A549 (cell line): ENCODE measurements around the gene OPCML. TPM values are rescaled to one million over a fixed set of nuclear protein-coding genes. Genes with fewer than 3 reads are reported as not detected.

Source experiments
- ATAC-seq, 2 experiments: fragments of 200-7000 bp in 1 of 2; fragments of >200 bp in 1 of 2; cut with Nextera tagmentation in 1 of 2; cut with Tn5 transposase in 1 of 2; 3 replicates each; pipeline versions ENCODE4 v1.8.0 to v1.9.1; 2018 to 2020; ENCODE audit warnings: mild to moderate bottlenecking in 1 of 2, moderate library complexity in 1 of 2
- CTCF ChIA-PET: fragments of 300-600 bp; sonication (Branson Sonifier 250); formaldehyde crosslinking; extraction: SDS; loops from one replicate; lab custom pipeline; 2021; ENCODE audit warnings: antibody characterized with exemption, inconsistent platforms; lab: Yijun Ruan, JAX
- POLR2A ChIA-PET: fragments of 350-600 bp; formaldehyde crosslinking; extraction: SDS; loops from one replicate; lab custom pipeline; 2021; ENCODE audit warnings: antibody characterized with exemption, inconsistent platforms; lab: Yijun Ruan, JAX
- DNase-seq, 2 experiments: peaks; one replicate each; pipeline versions ENCODE4 v3.0.0 to v3.0.0-alpha.2; 2011 to 2016; ENCODE audit warnings: low read depth in 1 of 2, low spot score in 1 of 2
- FAIRE-seq: peaks from 2 replicates; lab custom pipeline; 2011; peaks lifted over from hg19 to GRCh38; lab: Jason Lieb, UNC
- H3K27ac ChIP-seq, 2 experiments: fragments of >200 bp; sonication (Bioruptor Twin); formaldehyde crosslinking; 3 replicates each; pipeline ENCODE4 v1.5.1; 2016 to 2017
- H3K4me1 ChIP-seq: fragments of >200 bp; sonication (Bioruptor Twin); formaldehyde crosslinking; 3 replicates; pipeline ENCODE4 v1.6.1; 2016
- H3K4me2 ChIP-seq: fragments of >200 bp; sonication (Bioruptor Twin); formaldehyde crosslinking; 3 replicates; pipeline ENCODE4 v1.6.1; 2016
- H3K4me3 ChIP-seq: fragments of >200 bp; sonication (Bioruptor Twin); formaldehyde crosslinking; 3 replicates; pipeline ENCODE4 v1.5.1; 2016
- H3K9me3 ChIP-seq: fragments of >200 bp; sonication (Bioruptor Twin); formaldehyde crosslinking; 3 replicates; pipeline ENCODE4 v1.6.1; 2016
- ATOH8 ChIP-seq: fragments of 250-450 bp; sonication (Bioruptor Pico); IDR thresholded peaks from 2 replicates; pipeline ENCODE4 v1.5.0; 2020; ENCODE audit warnings: low read depth, mild to moderate bottlenecking, moderate library complexity
- BHLHE40 ChIP-seq: IDR thresholded peaks from 2 replicates; pipeline ENCODE4 v1.6.1; 2012; ENCODE audit warnings: low read depth, low read length, inconsistent platforms
- CEBPB ChIP-seq, 2 experiments: fragments of >200 bp in 1 of 2; sonication (Bioruptor Twin) in 1 of 2; formaldehyde crosslinking in 1 of 2; IDR thresholded peaks; 2 replicates each; pipeline ENCODE4 v1.6.1; 2012 to 2016
- EHMT2 ChIP-seq: fragments of 200-600 bp; sonication (generic); IDR thresholded peaks from 2 replicates; pipeline ENCODE4 v1.6.1; 2016; ENCODE audit warnings: antibody characterized with exemption, low read depth, mild to moderate bottlenecking, moderate library complexity
- EP300 ChIP-seq, 2 experiments: fragments of >200 bp; sonication (Bioruptor Twin); formaldehyde crosslinking; IDR thresholded peaks; 2 replicates in 1 of 2; 3 replicates in 1 of 2; pipeline ENCODE4 v1.6.1; 2016 to 2017
- FOSB ChIP-seq: fragments of 250-450 bp; sonication (Bioruptor Pico); IDR thresholded peaks from 2 replicates; pipeline ENCODE4 v1.5.0; 2020; ENCODE audit warnings: mild to moderate bottlenecking, moderate library complexity
- FOSL2 ChIP-seq, 2 experiments: fragments of 450-650 bp in 1 of 2; fragments of >200 bp in 1 of 2; sonication (Bioruptor Twin) in 1 of 2; formaldehyde crosslinking; IDR thresholded peaks; 2 replicates each; pipeline versions ENCODE4 v1.5.0 to v1.6.1; 2016 to 2020; ENCODE audit warnings: mild to moderate bottlenecking in 1 of 2, moderate library complexity in 1 of 2
- FOXS1 ChIP-seq: fragments of 250-450 bp; sonication (Bioruptor Pico); IDR thresholded peaks from 2 replicates; pipeline ENCODE4 v1.5.0; 2020; ENCODE audit warnings: mild to moderate bottlenecking, moderate library complexity
- HDAC2 ChIP-seq: fragments of 200-600 bp; sonication (generic); IDR thresholded peaks from 2 replicates; pipeline ENCODE4 v1.6.1; 2016
- HOXA7 ChIP-seq: fragments of 250-450 bp; sonication (Bioruptor Pico); IDR thresholded peaks from 2 replicates; pipeline ENCODE4 v1.5.0; 2020; ENCODE audit warnings: mild to moderate bottlenecking, moderate library complexity
- HOXB13 ChIP-seq: fragments of 250-450 bp; sonication (Bioruptor Pico); IDR thresholded peaks from 2 replicates; pipeline ENCODE4 v1.5.0; 2020; ENCODE audit warnings: low read depth, mild to moderate bottlenecking, moderate library complexity
- HOXB5 ChIP-seq: fragments of 250-450 bp; sonication (Bioruptor Pico); IDR thresholded peaks from 2 replicates; pipeline ENCODE4 v1.5.0; 2020; ENCODE audit warnings: mild to moderate bottlenecking, moderate library complexity
- JUN ChIP-seq, 2 experiments: fragments of >200 bp; sonication (Bioruptor Twin); formaldehyde crosslinking; IDR thresholded peaks; 2 replicates in 1 of 2; 3 replicates in 1 of 2; pipeline ENCODE4 v1.6.1; 2016 to 2017
- JUNB ChIP-seq: fragments of >200 bp; sonication (Bioruptor Twin); formaldehyde crosslinking; IDR thresholded peaks from 2 replicates; pipeline ENCODE4 v1.6.1; 2016
- KDM1A ChIP-seq: fragments of 200-600 bp; sonication (generic); IDR thresholded peaks from 2 replicates; pipeline ENCODE4 v1.6.1; 2016; ENCODE audit warnings: low read depth, mild to moderate bottlenecking
- MYC ChIP-seq: IDR thresholded peaks from 2 replicates; pipeline ENCODE4 v1.6.1; 2012; ENCODE audit warnings: mild to moderate bottlenecking, inconsistent platforms, low read length, improper control_type of control experiment, borderline replicate concordance
- NFE2L2 ChIP-seq: fragments of 150-350 bp; conservative IDR thresholded peaks from 2 replicates; pipeline ENCODE4 v1.6.1; 2014; ENCODE audit warnings: low read length
- RAD21 ChIP-seq, 2 experiments: fragments of >200 bp in 1 of 2; sonication (Bioruptor Twin) in 1 of 2; formaldehyde crosslinking in 1 of 2; IDR thresholded peaks in 1 of 2; conservative IDR thresholded peaks in 1 of 2; 2 replicates in 1 of 2; 3 replicates in 1 of 2; pipeline ENCODE4 v1.6.1; 2012 to 2018; ENCODE audit warnings: inconsistent platforms in 1 of 2
- RCOR1 ChIP-seq: fragments of 150-350 bp; IDR thresholded peaks from 2 replicates; pipeline ENCODE4 v1.6.1; 2014; ENCODE audit warnings: antibody characterized with exemption, low read length, low read depth
- RNF2 ChIP-seq: fragments of 200-600 bp; sonication (generic); IDR thresholded peaks from 2 replicates; pipeline ENCODE4 v1.6.1; 2016; ENCODE audit warnings: low read depth, mild to moderate bottlenecking, antibody characterized with exemption, moderate library complexity, borderline replicate concordance
- SMC3 ChIP-seq: fragments of >200 bp; sonication (Bioruptor Twin); formaldehyde crosslinking; IDR thresholded peaks from 3 replicates; pipeline ENCODE4 v1.6.1; 2018; ENCODE audit warnings: inconsistent platforms
- TFCP2L1 ChIP-seq: fragments of 250-450 bp; sonication (Bioruptor Pico); IDR thresholded peaks from 2 replicates; pipeline ENCODE4 v1.5.0; 2021; ENCODE audit warnings: mild to moderate bottlenecking
- ZC3H11A ChIP-seq: fragments of 450-650 bp; IDR thresholded peaks from 2 replicates; pipeline ENCODE4 v1.6.1; 2014; ENCODE audit warnings: antibody characterized with exemption, mild to moderate bottlenecking
- ZNF302 ChIP-seq: fragments of 250-450 bp; sonication (Bioruptor Pico); IDR thresholded peaks from 2 replicates; pipeline ENCODE4 v1.9.0; 2021; ENCODE audit warnings: inconsistent platforms, mild to moderate bottlenecking, moderate library complexity
- ZSCAN20 ChIP-seq: fragments of 250-450 bp; sonication (Bioruptor Pico); IDR thresholded peaks from 2 replicates; pipeline ENCODE4 v1.8.0; 2022; ENCODE audit warnings: mild to moderate bottlenecking, moderate library complexity
- WGBS: methylation state at CpG from one replicate; pipeline ENCODE4 v1.1.6; 2017; ENCODE audit errors: missing lambda C conversion rate; 5-methylcytosine and 5-hydroxymethylcytosine counted together
- polyA plus RNA-seq, 4 experiments: library from polyadenylated mRNA; depleted of rRNA in 3 of 4; stranded (reverse); fragments of >200 nt; fragmentation: RNase III in 1 of 4; extraction: RNeasy Plus Mini Kit Qiagen cat#74134 plus additional on column Dnase treatment in 1 of 4; gene quantifications; 2 replicates in 3 of 4; 3 replicates in 1 of 4; pipeline ENCODE4 v1.2.3, GENCODE V29; 2011 to 2017
- TF ChIP-seq, protein P1 (sequence below): fragments of 200-600 bp; sonication (generic); IDR thresholded peaks from 2 replicates; pipeline ENCODE4 v1.6.1; 2016; ENCODE audit warnings: antibody characterized with exemption, mild to moderate bottlenecking, moderate library complexity
- TF ChIP-seq, protein P2 (sequence below): fragments of >200 bp; sonication (Bioruptor Twin); formaldehyde crosslinking; IDR thresholded peaks from 3 replicates; pipeline ENCODE4 v1.6.1; 2016
- TF ChIP-seq, protein P3 (sequence below): IDR thresholded peaks from 2 replicates; pipeline ENCODE4 v1.6.1; 2012

The OPCML gene
- polyA plus RNA-seq, 2 of the 4 experiments (the other 2 are of a cell fraction), result not detected

DNA sequence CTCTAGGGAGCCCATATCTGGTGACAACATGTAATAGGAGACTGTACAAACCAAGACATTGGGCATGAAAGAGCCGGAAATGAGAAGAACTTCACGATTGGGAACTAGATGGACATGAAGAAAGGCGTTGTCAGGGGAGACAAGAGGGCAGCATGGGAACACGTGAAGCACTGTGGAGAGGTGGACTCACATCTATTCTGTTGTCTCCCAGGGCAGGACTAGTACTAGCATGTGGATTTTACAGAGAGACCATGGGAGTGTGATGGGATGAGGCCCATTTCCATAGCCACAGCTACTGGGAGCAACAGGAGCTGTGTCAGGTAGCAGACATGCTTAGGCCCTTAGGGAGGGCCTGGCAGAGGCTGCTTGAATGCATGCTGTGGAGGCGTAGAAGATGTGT, 333.9 kb downstream of the OPCML start:
- Histone ChIP-seq H3K4me2 (no peak overlapping the region), H3K4me3 (no peak overlapping the region), H3K27ac (no peak overlapping the region), H3K9me3 (no peaks in the 10 kb centered on the region), H3K4me1 (no peaks in the 10 kb centered on the region)
- POLR2A ChIA-PET, result no interaction called here
- WGBS, result 2% methylated on average over 5 of the region's 5 CpGs
- TF ChIP-seq ZSCAN20 (CRISPR knock-in tag), result no peak
- no peak for TF ChIP-seq BHLHE40
- TF ChIP-seq, protein P1, sequence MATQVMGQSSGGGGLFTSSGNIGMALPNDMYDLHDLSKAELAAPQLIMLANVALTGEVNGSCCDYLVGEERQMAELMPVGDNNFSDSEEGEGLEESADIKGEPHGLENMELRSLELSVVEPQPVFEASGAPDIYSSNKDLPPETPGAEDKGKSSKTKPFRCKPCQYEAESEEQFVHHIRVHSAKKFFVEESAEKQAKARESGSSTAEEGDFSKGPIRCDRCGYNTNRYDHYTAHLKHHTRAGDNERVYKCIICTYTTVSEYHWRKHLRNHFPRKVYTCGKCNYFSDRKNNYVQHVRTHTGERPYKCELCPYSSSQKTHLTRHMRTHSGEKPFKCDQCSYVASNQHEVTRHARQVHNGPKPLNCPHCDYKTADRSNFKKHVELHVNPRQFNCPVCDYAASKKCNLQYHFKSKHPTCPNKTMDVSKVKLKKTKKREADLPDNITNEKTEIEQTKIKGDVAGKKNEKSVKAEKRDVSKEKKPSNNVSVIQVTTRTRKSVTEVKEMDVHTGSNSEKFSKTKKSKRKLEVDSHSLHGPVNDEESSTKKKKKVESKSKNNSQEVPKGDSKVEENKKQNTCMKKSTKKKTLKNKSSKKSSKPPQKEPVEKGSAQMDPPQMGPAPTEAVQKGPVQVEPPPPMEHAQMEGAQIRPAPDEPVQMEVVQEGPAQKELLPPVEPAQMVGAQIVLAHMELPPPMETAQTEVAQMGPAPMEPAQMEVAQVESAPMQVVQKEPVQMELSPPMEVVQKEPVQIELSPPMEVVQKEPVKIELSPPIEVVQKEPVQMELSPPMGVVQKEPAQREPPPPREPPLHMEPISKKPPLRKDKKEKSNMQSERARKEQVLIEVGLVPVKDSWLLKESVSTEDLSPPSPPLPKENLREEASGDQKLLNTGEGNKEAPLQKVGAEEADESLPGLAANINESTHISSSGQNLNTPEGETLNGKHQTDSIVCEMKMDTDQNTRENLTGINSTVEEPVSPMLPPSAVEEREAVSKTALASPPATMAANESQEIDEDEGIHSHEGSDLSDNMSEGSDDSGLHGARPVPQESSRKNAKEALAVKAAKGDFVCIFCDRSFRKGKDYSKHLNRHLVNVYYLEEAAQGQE, result no peak
- TF ChIP-seq KDM1A, result no peak
- TF ChIP-seq MYC, result no peak
- TF ChIP-seq EP300 (IDR thresholded peaks at IDR 0.05), result no peak
- no peak for TF ChIP-seq FOXS1 (CRISPR knock-in tag)
- no peak for TF ChIP-seq HOXB5
- TF ChIP-seq, protein P2, sequence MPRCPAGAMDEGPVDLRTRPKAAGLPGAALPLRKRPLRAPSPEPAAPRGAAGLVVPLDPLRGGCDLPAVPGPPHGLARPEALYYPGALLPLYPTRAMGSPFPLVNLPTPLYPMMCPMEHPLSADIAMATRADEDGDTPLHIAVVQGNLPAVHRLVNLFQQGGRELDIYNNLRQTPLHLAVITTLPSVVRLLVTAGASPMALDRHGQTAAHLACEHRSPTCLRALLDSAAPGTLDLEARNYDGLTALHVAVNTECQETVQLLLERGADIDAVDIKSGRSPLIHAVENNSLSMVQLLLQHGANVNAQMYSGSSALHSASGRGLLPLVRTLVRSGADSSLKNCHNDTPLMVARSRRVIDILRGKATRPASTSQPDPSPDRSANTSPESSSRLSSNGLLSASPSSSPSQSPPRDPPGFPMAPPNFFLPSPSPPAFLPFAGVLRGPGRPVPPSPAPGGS, result no peak
- TF ChIP-seq HOXB13, result no peak
- no peak for TF ChIP-seq RAD21 (conservative IDR thresholded peaks at IDR 0.05 in 1 of 2, IDR thresholded peaks at IDR 0.05 in 1 of 2)
- no peak for TF ChIP-seq NFE2L2
- no peak for TF ChIP-seq ZC3H11A
- TF ChIP-seq FOSB (CRISPR knock-in tag), result no peak
- DNase-seq (no peak), ATAC-seq (no peak), FAIRE-seq (no peak)
- CTCF ChIA-PET, result no interaction called here

- CTCF ChIA-PET, result no interaction called here
- no peak overlapping the region for H3K4me2 ChIP-seq
- FAIRE-seq (no peak), DNase-seq (no peak), ATAC-seq (no peak)
- no peak overlapping the region for H3K27ac ChIP-seq
- TF ChIP-seq CEBPB (IDR thresholded peaks at IDR 0.05) (no peak), JUN (IDR thresholded peaks at IDR 0.05) (no peak), TFCP2L1 (no peak), FOSL2 (IDR thresholded peaks at IDR 0.05) (no peak), FOSL2 (CRISPR knock-in tag; IDR thresholded peaks at IDR 0.05) (no peak), JUNB (no peak), ZNF302 (CRISPR knock-in tag) (no peak), EHMT2 (no peak), RAD21 (conservative IDR thresholded peaks at IDR 0.05 in 1 of 2, IDR thresholded peaks at IDR 0.05 in 1 of 2) (no peak), HDAC2 (no peak), SMC3 (no peak), BHLHE40 (no peak), RCOR1 (no peak), ATOH8 (CRISPR knock-in tag) (no peak), HOXA7 (CRISPR knock-in tag) (no peak), RNF2 (no peak)
- TF ChIP-seq, protein P3, sequence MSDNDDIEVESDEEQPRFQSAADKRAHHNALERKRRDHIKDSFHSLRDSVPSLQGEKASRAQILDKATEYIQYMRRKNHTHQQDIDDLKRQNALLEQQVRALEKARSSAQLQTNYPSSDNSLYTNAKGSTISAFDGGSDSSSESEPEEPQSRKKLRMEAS, result no peak
- no peaks in the 10 kb centered on the region for H3K9me3 ChIP-seq
- no peak overlapping the region for H3K4me3 ChIP-seq
- 0% methylated on average over 4 of the region's 4 CpGs for WGBS
- H3K4me1 ChIP-seq, result no peaks in the 10 kb centered on the region
- POLR2A ChIA-PET, result no interaction called here
Observed at GRCh38 chr11:133197425-133197824, 334.9 kb downstream of the OPCML start.
